IPS-NIHi7 (cell line): Measurements from ENCODE around the gene URI1.
A peak's percentile ranks its signal among the peaks of the same experiment; 100 is the strongest.
"Not testable (repeated sequence)": the region's sequence is repeated elsewhere in the genome, so short reads cannot be mapped to it uniquely, and the experiment has no call there.

ENCODE experiments used
- DNase-seq: peaks from one replicate; pipeline ENCODE4 v3.0.0; 2012; ENCODE audit warnings: mixed read lengths; ENCODE audit errors: extremely low spot score

The URI1 gene

GRCh38 chr19:29941828-29942403 lies at the start of gene URI1:
URI1 (plus strand) TSS chr19:29942239; CDS start chr19:29942548, 309 bp downstream.
- DNase-seq: peak; percentile 96

- DNase-seq: no peak
Measured at GRCh38 chr19:29893606-29894284, 48.3 kb upstream of the URI1 start.

- DNase-seq: no peak
Measured at GRCh38 chr19:29896802-29897201, 45.2 kb upstream of the URI1 start.

GRCh38 chr19:29897466-29897865 lies 44.6 kb upstream of the URI1 start:
- no peak for DNase-seq

- DNase-seq: no peak
Measured at GRCh38 chr19:29904017-29904416, 38.0 kb upstream of the URI1 start.

- no peak for DNase-seq
Measured at GRCh38 chr19:29908963-29909944, 32.8 kb upstream of the URI1 start.

- DNase-seq: no peak
Measured at GRCh38 chr19:29914933-29915332, 27.1 kb upstream of the URI1 start.

- not testable (repeated sequence) for DNase-seq
Measured at GRCh38 chr19:29915832-29916231, 26.2 kb upstream of the URI1 start.

- no peak for DNase-seq
Measured at GRCh38 chr19:29917911-29918310, 24.1 kb upstream of the URI1 start.

- no peak for DNase-seq
Measured at GRCh38 chr19:29918891-29919290, 23.1 kb upstream of the URI1 start.

GRCh38 chr19:29922972-29923371 lies 19.1 kb upstream of the URI1 start:
- no peak for DNase-seq

- DNase-seq: no peak
Measured at GRCh38 chr19:29923653-29924052, 18.4 kb upstream of the URI1 start.

- no peak for DNase-seq
Measured at GRCh38 chr19:29926031-29926430, 16.0 kb upstream of the URI1 start.

- DNase-seq: no peak
Measured at GRCh38 chr19:29926801-29927200, 15.2 kb upstream of the URI1 start.

- peak; percentile 78 for DNase-seq
Measured at GRCh38 chr19:29927944-29928625, 14.0 kb upstream of the URI1 start.

GRCh38 chr19:29928831-29929230 lies 13.2 kb upstream of the URI1 start:
- no peak for DNase-seq

GRCh38 chr19:29934257-29934656 lies 7.8 kb upstream of the URI1 start:
- DNase-seq: no peak

- DNase-seq: no peak
Measured at GRCh38 chr19:29934781-29935180, 7.3 kb upstream of the URI1 start.

- no peak for DNase-seq
Measured at GRCh38 chr19:29936409-29936808, 5.6 kb upstream of the URI1 start.

GRCh38 chr19:29939628-29940027 lies 2.4 kb upstream of the URI1 start:
- DNase-seq: no peak

- DNase-seq: no peak
Measured at GRCh38 chr19:29940971-29941585, 961 bp upstream of the URI1 start.
